ENCODE results near the gene CAPN5. TPM values are rescaled to one million over a fixed set of nuclear protein-coding genes. Genes with fewer than 3 reads are reported as not detected.

CAPN5 gene
- total and polyA plus RNA-seq, 4 experiments from 2014 or later = 1.4 to 2.6 (median 1.7) TPM

- CTCF ChIA-PET (ENCODE audit: partially characterized antibody) = interaction anchor here (1.1 to 4.2 kb wide), 4 partner anchors 16 to 28 kb away, joined by 3 to 30 read pairs (median 4); no protein-coding TSS in a partner anchor
- POLR2A ChIA-PET (ENCODE audit: partially characterized antibody) = interaction anchor here (0.9 to 1.7 kb wide), 2 partner anchors 16 to 19 kb away, joined by 3 to 5 read pairs; no protein-coding TSS in a partner anchor
- Histone ChIP-seq H3K4me1 (ENCODE audit: insufficient read depth, low read length) (peaks cover 18% of the 10 kb centered on the region), H3K27me3 (ENCODE audit: insufficient read depth, low read length) (no peaks in the 10 kb centered on the region), H3K27ac (ENCODE audit: low read depth, low read length) (no peak overlapping the region), H3K36me3 (ENCODE audit: insufficient read depth, low read length) (no peaks in the 10 kb centered on the region), H3K9me3 (ENCODE audit: control insufficient read depth in 1 of 2, low read length in 2 of 2) (no peaks in the 10 kb centered on the region), H3K4me3 (ENCODE audit: low read length in 2 of 2) (no peak overlapping the region)
- peaks cover 0 to 1% of the 10 kb centered on the region in 2 donors for H3K27me3 Mint-ChIP-seq
- H3K27ac Mint-ChIP-seq = peak overlapping the region in 2 of 7 donors; percentile 11 to 22
- peaks cover 0 to 12% (median 6%) of the 10 kb centered on the region in 8 donors for H3K9me3 Mint-ChIP-seq
- H3K36me3 Mint-ChIP-seq = no peaks in the 10 kb centered on the region
- intact Hi-C loops (cut with micrococcal nuclease) = loop anchor here (10.0 kb wide), 1 partner anchor 411 kb away; the partner anchor contains the start of gene PAK1
- peak overlapping the region in 1 of 8 donors; percentile 18 for H3K4me3 Mint-ChIP-seq
- H3K4me1 Mint-ChIP-seq = peaks cover 4 to 16% (median 8%) of the 10 kb centered on the region in 4 donors
- DNase-seq = no peak
Observed at GRCh38 chr11:77063407-77063806, 3.4 kb upstream of the CAPN5 start.

GRCh38 chr11:77063861-77064260 is 2.9 kb upstream of the CAPN5 start:
- no peak overlapping the region for H3K27ac Mint-ChIP-seq
- peaks cover 4 to 16% (median 8%) of the 10 kb centered on the region in 4 donors for H3K4me1 Mint-ChIP-seq
- Histone ChIP-seq H3K4me3 (ENCODE audit: low read length in 2 of 2) (no peak overlapping the region), H3K36me3 (ENCODE audit: insufficient read depth, low read length) (no peaks in the 10 kb centered on the region), H3K9me3 (ENCODE audit: control insufficient read depth in 1 of 2, low read length in 2 of 2) (no peaks in the 10 kb centered on the region), H3K27ac (ENCODE audit: low read depth, low read length) (no peak overlapping the region), H3K4me1 (ENCODE audit: insufficient read depth, low read length) (peaks cover 18% of the 10 kb centered on the region), H3K27me3 (ENCODE audit: insufficient read depth, low read length) (no peaks in the 10 kb centered on the region)
- H3K4me3 Mint-ChIP-seq = peak overlapping the region in 1 of 8 donors; percentile 12
- no peak for DNase-seq
- H3K9me3 Mint-ChIP-seq = peaks cover 0 to 12% (median 6%) of the 10 kb centered on the region in 8 donors
- intact Hi-C loops (cut with micrococcal nuclease) = loop anchor here (10.0 kb wide), 1 partner anchor 411 kb away; the partner anchor contains the start of gene PAK1
- no peaks in the 10 kb centered on the region for H3K36me3 Mint-ChIP-seq
- CTCF ChIA-PET (ENCODE audit: partially characterized antibody) = interaction anchor here (1.1 to 4.2 kb wide), 3 partner anchors 16 to 27 kb away, joined by 3 to 30 read pairs (median 4); no protein-coding TSS in a partner anchor
- POLR2A ChIA-PET (ENCODE audit: partially characterized antibody) = interaction anchor here (1.7 kb wide), 1 partner anchor 19 kb away, joined by 5 read pairs; no protein-coding TSS in a partner anchor
- H3K27me3 Mint-ChIP-seq = peaks cover 0 to 1% of the 10 kb centered on the region in 2 donors

DNA sequence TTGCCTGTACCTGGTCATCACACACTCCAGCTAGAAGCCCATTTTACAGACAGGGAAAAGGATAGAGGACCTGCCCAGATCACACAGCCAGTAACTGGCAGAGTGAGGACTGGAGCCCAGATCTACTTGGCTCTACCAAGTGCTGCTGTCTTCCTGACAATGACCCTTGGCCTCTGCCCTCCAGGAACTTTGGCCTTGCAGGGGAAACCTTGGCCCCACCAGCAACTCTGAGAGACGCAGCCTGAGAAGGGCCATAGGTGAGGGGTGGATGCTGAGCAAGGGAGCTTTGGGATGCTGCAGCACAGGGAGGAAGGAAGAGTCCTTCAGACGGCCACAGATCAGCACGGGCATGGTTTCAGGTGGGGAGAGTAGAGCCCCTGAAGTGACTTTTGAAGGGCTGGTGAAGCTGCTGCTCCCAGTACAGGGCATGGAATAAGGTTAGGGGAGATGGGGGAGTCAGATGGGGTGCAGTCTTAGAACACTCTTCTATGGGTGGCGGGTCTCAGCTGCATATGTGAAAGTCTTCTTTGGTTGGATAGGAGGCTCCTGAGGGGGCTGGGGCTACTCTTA is 2.0 kb upstream of the CAPN5 start:
- Mint-ChIP-seq H3K27me3 (no peaks in the 10 kb centered on the region), H3K27ac (peak overlapping the region in 3 of 7 donors; percentile 12 to 79 (median 67)), H3K4me1 (peaks cover 4 to 16% (median 8%) of the 10 kb centered on the region in 4 donors), H3K9me3 (peaks cover 0 to 12% (median 6%) of the 10 kb centered on the region in 8 donors), H3K36me3 (no peaks in the 10 kb centered on the region), H3K4me3 (peak overlapping the region in 5 of 8 donors; percentile 34 to 85 (median 55))
- POLR2A ChIA-PET (ENCODE audit: partially characterized antibody) = no interaction called here
- Histone ChIP-seq H3K9me3 (ENCODE audit: control insufficient read depth in 1 of 2, low read length in 2 of 2) (no peaks in the 10 kb centered on the region), H3K4me1 (ENCODE audit: insufficient read depth, low read length) (peaks cover 18% of the 10 kb centered on the region), H3K27ac (ENCODE audit: low read depth, low read length) (no peak overlapping the region), H3K4me3 (ENCODE audit: low read length in 2 of 2) (no peak overlapping the region), H3K36me3 (ENCODE audit: insufficient read depth, low read length) (no peaks in the 10 kb centered on the region), H3K27me3 (ENCODE audit: insufficient read depth, low read length) (no peaks in the 10 kb centered on the region)
- CTCF ChIA-PET (ENCODE audit: partially characterized antibody) = interaction anchor here (1.2 to 4.2 kb wide), 4 partner anchors 8 to 27 kb away, joined by 4 to 30 read pairs (median 7); no protein-coding TSS in a partner anchor
- intact Hi-C loops (cut with micrococcal nuclease) = loop anchor here (10.0 kb wide), 1 partner anchor 410 kb away; the partner anchor contains the start of gene PAK1
- DNase-seq = no peak

DNA sequence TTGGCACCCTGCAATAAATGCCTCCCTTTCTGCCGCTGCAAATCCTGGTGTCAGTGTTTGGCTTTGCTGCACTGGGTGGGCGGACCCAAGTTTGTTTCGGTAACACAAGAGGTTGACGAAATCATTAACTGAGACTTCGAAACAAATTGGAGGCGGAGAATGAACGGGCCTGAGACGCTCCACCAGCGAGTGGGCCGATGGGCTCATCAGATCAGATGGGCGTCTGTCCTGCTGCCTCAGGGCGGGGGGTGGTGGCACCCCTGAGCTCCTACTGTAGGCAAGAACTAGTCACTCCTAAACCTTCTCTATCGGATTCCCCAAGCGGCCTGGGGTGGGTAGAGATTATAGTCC is 918 bp upstream of the CAPN5 start:
- Histone ChIP-seq H3K36me3 (ENCODE audit: insufficient read depth, low read length) (no peaks in the 10 kb centered on the region), H3K4me1 (ENCODE audit: insufficient read depth, low read length) (peaks cover 18% of the 10 kb centered on the region), H3K9me3 (ENCODE audit: control insufficient read depth in 1 of 2, low read length in 2 of 2) (no peaks in the 10 kb centered on the region), H3K27ac (ENCODE audit: low read depth, low read length) (peak overlapping the region; percentile 48), H3K27me3 (ENCODE audit: insufficient read depth, low read length) (no peaks in the 10 kb centered on the region), H3K4me3 (ENCODE audit: low read length in 2 of 2) (peak overlapping the region; percentile 73 to 80)
- Mint-ChIP-seq H3K27me3 (no peaks in the 10 kb centered on the region), H3K36me3 (no peaks in the 10 kb centered on the region), H3K9me3 (peaks cover 0 to 12% (median 6%) of the 10 kb centered on the region in 8 donors), H3K27ac (peak overlapping the region; percentile 2 to 79 (median 47)), H3K4me1 (peaks cover 4 to 16% (median 11%) of the 10 kb centered on the region in 4 donors), H3K4me3 (peak overlapping the region; percentile 82 to 92 (median 86))
- CTCF ChIA-PET (ENCODE audit: partially characterized antibody) = interaction anchor here (1.2 to 4.2 kb wide), 3 partner anchors 10 to 25 kb away, joined by 4 to 30 read pairs (median 9); no protein-coding TSS in a partner anchor
- intact Hi-C loops (cut with micrococcal nuclease) = loop anchor here (1.0 to 10.0 kb wide), 3 partner anchors 17 to 409 kb away; partner anchors contain the start of gene PAK1
- no peak for DNase-seq
- POLR2A ChIA-PET (ENCODE audit: partially characterized antibody) = interaction anchor here (1.0 kb wide), 1 partner anchor 16 kb away, joined by 3 read pairs; no protein-coding TSS in a partner anchor

DNA sequence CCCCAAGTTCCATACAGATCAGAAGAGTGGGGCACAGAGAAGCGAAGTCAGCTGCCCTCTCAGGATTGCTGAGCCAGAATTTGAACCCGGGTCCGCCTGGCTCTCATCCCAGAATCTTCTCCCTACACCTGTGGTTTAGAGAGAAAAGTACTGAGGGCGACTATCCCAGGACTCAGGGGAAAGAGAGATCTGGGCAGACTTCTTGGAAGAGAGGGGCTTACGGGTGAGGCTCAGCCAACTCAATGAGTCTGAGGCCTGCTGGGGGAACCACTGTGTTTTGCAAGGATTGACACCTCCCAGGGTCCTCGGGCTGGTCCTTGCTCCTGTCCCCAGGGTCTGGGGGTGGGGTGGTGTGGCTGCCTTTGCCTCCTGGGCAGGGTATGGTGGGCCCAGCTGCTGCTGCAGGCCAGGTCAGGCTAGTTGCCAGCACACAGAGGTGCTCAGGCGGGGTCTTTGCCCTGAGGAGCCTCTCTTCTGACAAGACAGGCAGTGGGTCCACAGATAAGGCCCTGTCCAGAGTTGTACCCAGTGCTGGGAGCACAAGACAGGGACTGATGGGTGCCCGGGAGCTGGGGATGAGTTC is 1.2 kb downstream of the CAPN5 start:
- H3K9me3 ChIP-seq (ENCODE audit: control insufficient read depth in 1 of 2, low read length in 2 of 2) = no peaks in the 10 kb centered on the region
- Mint-ChIP-seq H3K4me3 (peak overlapping the region; percentile 78 to 89 (median 83)), H3K9me3 (peaks cover 0 to 2% (median 0%) of the 10 kb centered on the region in 8 donors), H3K27ac (peak overlapping the region in 3 of 7 donors; percentile 51 to 71 (median 64)), H3K4me1 (peaks cover 9 to 28% (median 18%) of the 10 kb centered on the region in 4 donors), H3K36me3 (no peaks in the 10 kb centered on the region), H3K27me3 (no peaks in the 10 kb centered on the region)
- H3K27me3 ChIP-seq (ENCODE audit: insufficient read depth, low read length) = no peaks in the 10 kb centered on the region
- ChIA-PET CTCF (ENCODE audit: partially characterized antibody) (interaction anchor here (2.1 kb wide), 1 partner anchor 24 kb away, joined by 5 read pairs; no protein-coding TSS in a partner anchor), POLR2A (ENCODE audit: partially characterized antibody) (interaction anchor here (2.0 kb wide), 1 partner anchor 15 kb away, joined by 6 read pairs; no protein-coding TSS in a partner anchor)
- peak overlapping the region in 1 of 2 donors; percentile 80 for H3K4me3 ChIP-seq (ENCODE audit: low read length in 2 of 2)
- peaks cover 29% of the 10 kb centered on the region for H3K4me1 ChIP-seq (ENCODE audit: insufficient read depth, low read length)
- no peak for DNase-seq
- H3K36me3 ChIP-seq (ENCODE audit: insufficient read depth, low read length) = no peaks in the 10 kb centered on the region
- H3K27ac ChIP-seq (ENCODE audit: low read depth, low read length) = no peak overlapping the region
- intact Hi-C loops (cut with micrococcal nuclease) = loop anchor here (2.0 to 10.0 kb wide), 2 partner anchors 15 to 407 kb away; partner anchors contain the start of gene PAK1

GRCh38 chr11:77068457-77069335 is 1.9 kb downstream of the CAPN5 start:
- intact Hi-C loops (cut with micrococcal nuclease) = loop anchor here (10.0 kb wide), 1 partner anchor 406 kb away; the partner anchor contains the start of gene PAK1
- H3K9me3 Mint-ChIP-seq = peaks cover 0 to 2% (median 0%) of the 10 kb centered on the region in 8 donors
- peaks cover 31% of the 10 kb centered on the region for H3K4me1 ChIP-seq (ENCODE audit: insufficient read depth, low read length)
- H3K4me1 Mint-ChIP-seq = peaks cover 13 to 35% (median 21%) of the 10 kb centered on the region in 4 donors
- no peak overlapping the region for H3K27ac ChIP-seq (ENCODE audit: low read depth, low read length)
- H3K9me3 ChIP-seq (ENCODE audit: control insufficient read depth in 1 of 2, low read length in 2 of 2) = no peaks in the 10 kb centered on the region
- H3K4me3 Mint-ChIP-seq = peak overlapping the region in 6 of 8 donors; percentile 26 to 89 (median 72)
- H3K4me3 ChIP-seq (ENCODE audit: low read length in 2 of 2) = no peak overlapping the region
- H3K27me3 ChIP-seq (ENCODE audit: insufficient read depth, low read length) = no peaks in the 10 kb centered on the region
- ChIA-PET POLR2A (ENCODE audit: partially characterized antibody) (no interaction called here), CTCF (ENCODE audit: partially characterized antibody) (interaction anchor here (1.5 to 2.1 kb wide), 2 partner anchors 21 to 23 kb away, joined by 3 to 5 read pairs; no protein-coding TSS in a partner anchor)
- no peaks in the 10 kb centered on the region for H3K36me3 Mint-ChIP-seq
- DNase-seq = no peak
- H3K36me3 ChIP-seq (ENCODE audit: insufficient read depth, low read length) = no peaks in the 10 kb centered on the region
- H3K27me3 Mint-ChIP-seq = no peaks in the 10 kb centered on the region
- peak overlapping the region in 4 of 7 donors; percentile 2 to 64 (median 38) for H3K27ac Mint-ChIP-seq
